Brain pericyte (primary cell): ENCODE results near the gene DCLRE1A.
"Not testable (repeated sequence)": the region's sequence is repeated elsewhere in the genome, so short reads cannot be mapped to it uniquely, and the experiment has no call there.

ENCODE experiments used
- DNase-seq: peaks from one replicate; pipeline ENCODE4 v3.0.0-alpha.2; 2012; ENCODE audit warnings: low read depth, low spot score

The DCLRE1A gene

GRCh38 chr10:113858541-113858940 lies 4.7 kb upstream of the DCLRE1A start:
- no peak for DNase-seq

- no peak for DNase-seq
These were observed 3.3 kb upstream of the DCLRE1A start for GRCh38 chr10:113857210-113857609.

GRCh38 chr10:113856563-113856962 lies 2.7 kb upstream of the DCLRE1A start:
- no peak for DNase-seq

GRCh38 chr10:113854761-113855588 lies 1.1 kb upstream of the DCLRE1A start:
- no peak for DNase-seq

GRCh38 chr10:113853578-113854012 lies 287 bp downstream of the DCLRE1A start:
- DNase-seq, result no peak

- no peak for DNase-seq
These were observed 3.9 kb downstream of the DCLRE1A start for GRCh38 chr10:113849946-113850345.

- DNase-seq, result no peak
These were observed 4.6 kb downstream of the DCLRE1A start for GRCh38 chr10:113849140-113849803.

GRCh38 chr10:113846036-113846435 lies 7.8 kb downstream of the DCLRE1A start:
- DNase-seq, result no peak

- DNase-seq, result no peak
These were observed 9.9 kb downstream of the DCLRE1A start for GRCh38 chr10:113843972-113844485.

- DNase-seq, result no peak
These were observed 11.7 kb downstream of the DCLRE1A start for GRCh38 chr10:113842171-113842570.

GRCh38 chr10:113828567-113828966 lies 25.3 kb downstream of the DCLRE1A start:
- DNase-seq, result not testable (repeated sequence)

GRCh38 chr10:113825791-113826190 lies 28.1 kb downstream of the DCLRE1A start:
- DNase-seq, result no peak

- DNase-seq, result no peak
These were observed 30.5 kb downstream of the DCLRE1A start for GRCh38 chr10:113823389-113823788.

GRCh38 chr10:113822174-113822573 lies 31.7 kb downstream of the DCLRE1A start:
- no peak for DNase-seq

GRCh38 chr10:113821306-113821705 lies 32.6 kb downstream of the DCLRE1A start:
- DNase-seq, result not testable (repeated sequence)

- no peak for DNase-seq
These were observed 33.4 kb downstream of the DCLRE1A start for GRCh38 chr10:113820507-113820906.

GRCh38 chr10:113819989-113820388 lies 33.9 kb downstream of the DCLRE1A start:
- no peak for DNase-seq

GRCh38 chr10:113814700-113815099 lies 39.2 kb downstream of the DCLRE1A start:
- DNase-seq, result not testable (repeated sequence)

GRCh38 chr10:113808168-113808567 lies 45.7 kb downstream of the DCLRE1A start:
- DNase-seq, result no peak

GRCh38 chr10:113806503-113806902 lies 47.4 kb downstream of the DCLRE1A start:
- DNase-seq, result no peak

GRCh38 chr10:113802997-113803396 lies 50.9 kb downstream of the DCLRE1A start:
- DNase-seq, result no peak

- no peak for DNase-seq
These were observed 52.3 kb downstream of the DCLRE1A start for GRCh38 chr10:113801569-113801968.

GRCh38 chr10:113791691-113792090 lies 62.2 kb downstream of the DCLRE1A start:
- DNase-seq, result no peak
